Measurements from ENCODE around the gene BMP8B. TPM values are rescaled to one million over a fixed set of nuclear protein-coding genes. Genes with fewer than 3 reads are reported as not detected.

Gene BMP8B
- polyA plus RNA-seq, 1 of the 3 experiments (the other 2 are of a cell fraction): 0.07 TPM

DNA sequence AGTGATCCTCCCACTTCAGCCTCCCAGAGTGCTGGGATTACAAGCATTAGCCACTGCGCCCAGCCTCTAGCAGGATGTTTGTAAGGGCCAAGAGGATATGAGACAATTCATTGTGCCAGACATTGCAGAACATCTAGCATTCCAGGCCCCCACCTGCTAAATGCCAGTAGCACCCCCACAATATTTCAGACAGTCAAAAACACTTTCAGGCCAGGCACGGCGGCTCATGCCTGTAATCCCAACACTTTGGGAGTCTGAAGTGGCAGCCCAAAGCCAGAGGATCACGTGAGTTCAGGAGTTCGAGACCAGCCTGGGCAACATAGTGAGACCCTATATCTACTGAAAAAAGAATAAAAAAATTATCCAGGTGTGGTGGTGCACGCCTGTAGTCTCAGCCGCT, 37.1 kb downstream of the BMP8B start:
- 96% methylated on average over 7 of the region's 7 CpGs for WGBS (ENCODE audit: low lambda C conversion rate)
- no peak for TF ChIP-seq FOXJ3 (CRISPR knock-in tag; IDR thresholded peaks at IDR 0.05)
- TF ChIP-seq, protein P1, sequence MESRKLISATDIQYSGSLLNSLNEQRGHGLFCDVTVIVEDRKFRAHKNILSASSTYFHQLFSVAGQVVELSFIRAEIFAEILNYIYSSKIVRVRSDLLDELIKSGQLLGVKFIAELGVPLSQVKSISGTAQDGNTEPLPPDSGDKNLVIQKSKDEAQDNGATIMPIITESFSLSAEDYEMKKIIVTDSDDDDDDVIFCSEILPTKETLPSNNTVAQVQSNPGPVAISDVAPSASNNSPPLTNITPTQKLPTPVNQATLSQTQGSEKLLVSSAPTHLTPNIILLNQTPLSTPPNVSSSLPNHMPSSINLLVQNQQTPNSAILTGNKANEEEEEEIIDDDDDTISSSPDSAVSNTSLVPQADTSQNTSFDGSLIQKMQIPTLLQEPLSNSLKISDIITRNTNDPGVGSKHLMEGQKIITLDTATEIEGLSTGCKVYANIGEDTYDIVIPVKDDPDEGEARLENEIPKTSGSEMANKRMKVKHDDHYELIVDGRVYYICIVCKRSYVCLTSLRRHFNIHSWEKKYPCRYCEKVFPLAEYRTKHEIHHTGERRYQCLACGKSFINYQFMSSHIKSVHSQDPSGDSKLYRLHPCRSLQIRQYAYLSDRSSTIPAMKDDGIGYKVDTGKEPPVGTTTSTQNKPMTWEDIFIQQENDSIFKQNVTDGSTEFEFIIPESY (IDR thresholded peaks at IDR 0.05; ENCODE audit: borderline replicate concordance, low read depth): no peak
- no peak for TF ChIP-seq GATA2 (CRISPR knock-in tag; IDR thresholded peaks at IDR 0.05)
- no peak for TF ChIP-seq RFX5 (IDR thresholded peaks at IDR 0.05; ENCODE audit: low read length)
- TF ChIP-seq, protein P2, sequence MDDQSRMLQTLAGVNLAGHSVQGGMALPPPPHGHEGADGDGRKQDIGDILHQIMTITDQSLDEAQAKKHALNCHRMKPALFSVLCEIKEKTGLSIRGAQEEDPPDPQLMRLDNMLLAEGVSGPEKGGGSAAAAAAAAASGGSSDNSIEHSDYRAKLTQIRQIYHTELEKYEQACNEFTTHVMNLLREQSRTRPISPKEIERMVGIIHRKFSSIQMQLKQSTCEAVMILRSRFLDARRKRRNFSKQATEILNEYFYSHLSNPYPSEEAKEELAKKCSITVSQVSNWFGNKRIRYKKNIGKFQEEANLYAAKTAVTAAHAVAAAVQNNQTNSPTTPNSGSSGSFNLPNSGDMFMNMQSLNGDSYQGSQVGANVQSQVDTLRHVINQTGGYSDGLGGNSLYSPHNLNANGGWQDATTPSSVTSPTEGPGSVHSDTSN (IDR thresholded peaks at IDR 0.05): no peak
- TF ChIP-seq POLR2AphosphoS5 (IDR thresholded peaks at IDR 0.05; ENCODE audit: low read depth, low read length): no peak
- TF ChIP-seq SMC3 (IDR thresholded peaks at IDR 0.05; ENCODE audit: low read depth, low read length): no peak
- no peak for TF ChIP-seq TAF1 (IDR thresholded peaks at IDR 0.05; ENCODE audit: borderline replicate concordance, low read depth, low read length)
- TF ChIP-seq TEAD4 (IDR thresholded peaks at IDR 0.05; ENCODE audit: borderline replicate concordance, insufficient read depth): no peak
- no peak for TF ChIP-seq RXRA (IDR thresholded peaks at IDR 0.05; ENCODE audit: borderline replicate concordance, low read depth)
- TF ChIP-seq FOSL2 (IDR thresholded peaks at IDR 0.05; ENCODE audit: borderline replicate concordance, low read depth): no peak
- no peak for TF ChIP-seq TCF12 (IDR thresholded peaks at IDR 0.05)
- no peak for TF ChIP-seq FOXM1 (IDR thresholded peaks at IDR 0.05; ENCODE audit: low read depth)
- H3K36me3 ChIP-seq (replicated peaks in 1 of 2; ENCODE audit: control insufficient read depth in 1 of 2, insufficient read depth in 2 of 2, low read length in 1 of 2): peaks cover 38 to 77% of the 10 kb centered on the region in 2 experiments
- no peaks in the 10 kb centered on the region for H3K9me3 ChIP-seq
- H3K4me3 ChIP-seq (ENCODE audit: low read depth in 2 of 2, low read length in 1 of 2): no peak overlapping the region
- H3K27me3 ChIP-seq (ENCODE audit: insufficient read depth): no peaks in the 10 kb centered on the region
- no peaks in the 10 kb centered on the region for H3K79me2 ChIP-seq (ENCODE audit: insufficient read depth)
- H3K4me2 ChIP-seq: no peak overlapping the region
- CTCF ChIA-PET: interaction anchor here (0.7 kb wide), 1 partner anchor 13 kb away, joined by 3 read pairs; the partner anchor contains the start of gene PPIE
- POLR2A ChIA-PET: no interaction called here
- no peaks in the 10 kb centered on the region for H3K9me2 ChIP-seq
- no peak overlapping the region for H2AFZ ChIP-seq (ENCODE audit: low read depth)
- H3K9ac ChIP-seq: no peak overlapping the region
- H3F3A ChIP-seq (replicated peaks; ENCODE audit: insufficient read depth): peaks cover 2% of the 10 kb centered on the region
- H4K20me1 ChIP-seq (ENCODE audit: insufficient read depth): no peaks in the 10 kb centered on the region
- no peaks in the 10 kb centered on the region for H3K4me1 ChIP-seq (ENCODE audit: control insufficient read depth in 1 of 2, insufficient read depth in 2 of 2, low read depth in 1 of 2, low read length in 1 of 2)
- DNase-seq: no peak
- H3K27ac ChIP-seq (ENCODE audit: low read depth in 2 of 2, low read length in 1 of 2): no peak overlapping the region

DNA sequence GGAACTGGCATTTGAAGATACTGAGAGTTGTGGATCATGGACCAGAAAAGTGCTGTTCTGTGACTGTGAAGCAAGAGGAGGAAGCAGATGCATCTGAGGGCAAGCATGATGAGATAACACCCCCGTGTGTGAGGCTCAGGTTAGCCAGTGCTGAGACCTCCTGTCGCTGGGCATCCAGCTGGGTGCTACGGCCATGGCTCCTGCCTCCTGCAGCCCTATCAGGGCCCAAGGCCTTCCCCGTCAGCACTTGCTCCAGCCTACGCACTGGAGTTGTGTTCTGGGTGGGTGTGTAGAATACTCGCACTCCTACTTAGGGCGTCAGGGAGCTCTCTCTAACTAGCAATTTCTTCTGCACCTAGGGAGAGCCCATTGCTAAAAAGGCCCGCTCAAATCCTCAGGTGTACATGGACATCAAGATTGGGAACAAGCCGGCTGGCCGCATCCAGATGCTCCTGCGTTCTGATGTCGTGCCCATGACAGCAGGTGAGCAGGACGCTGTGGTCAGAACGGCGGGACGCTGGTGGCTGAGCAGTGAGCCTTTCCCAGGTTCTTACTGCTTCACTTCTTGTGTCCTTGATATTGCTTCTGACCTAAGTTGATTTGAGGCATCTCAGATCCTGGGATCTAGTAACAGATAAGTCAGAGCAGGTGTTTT, 43.5 kb downstream of the BMP8B start:
- POLR2A ChIA-PET: no interaction called here
- no peak for TF ChIP-seq GABPA (IDR thresholded peaks at IDR 0.05; ENCODE audit: low read depth)
- TF ChIP-seq SMC3 (IDR thresholded peaks at IDR 0.05; ENCODE audit: low read depth, low read length): no peak
- TF ChIP-seq SIN3A (IDR thresholded peaks at IDR 0.05; ENCODE audit: borderline replicate concordance, low read depth, low read length): no peak
- TF ChIP-seq TCF12 (IDR thresholded peaks at IDR 0.05): no peak
- no peak for TF ChIP-seq TEAD4 (IDR thresholded peaks at IDR 0.05; ENCODE audit: borderline replicate concordance, insufficient read depth)
- TF ChIP-seq CHD2 (IDR thresholded peaks at IDR 0.05; ENCODE audit: low read length, partially characterized antibody): no peak
- no peak for TF ChIP-seq TAF1 (IDR thresholded peaks at IDR 0.05; ENCODE audit: borderline replicate concordance, low read depth, low read length)
- TF ChIP-seq, protein P3, sequence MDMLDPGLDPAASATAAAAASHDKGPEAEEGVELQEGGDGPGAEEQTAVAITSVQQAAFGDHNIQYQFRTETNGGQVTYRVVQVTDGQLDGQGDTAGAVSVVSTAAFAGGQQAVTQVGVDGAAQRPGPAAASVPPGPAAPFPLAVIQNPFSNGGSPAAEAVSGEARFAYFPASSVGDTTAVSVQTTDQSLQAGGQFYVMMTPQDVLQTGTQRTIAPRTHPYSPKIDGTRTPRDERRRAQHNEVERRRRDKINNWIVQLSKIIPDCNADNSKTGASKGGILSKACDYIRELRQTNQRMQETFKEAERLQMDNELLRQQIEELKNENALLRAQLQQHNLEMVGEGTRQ (IDR thresholded peaks at IDR 0.05; ENCODE audit: borderline replicate concordance, low read depth, low read length): no peak
- H3K27me3 ChIP-seq (ENCODE audit: insufficient read depth): no peaks in the 10 kb centered on the region
- no peak overlapping the region for H3K4me3 ChIP-seq (ENCODE audit: low read depth in 2 of 2, low read length in 1 of 2)
- H3K9me2 ChIP-seq: no peaks in the 10 kb centered on the region
- CTCF ChIA-PET: no interaction called here
- DNase-seq: no peak
- H3K4me1 ChIP-seq (ENCODE audit: control insufficient read depth in 1 of 2, insufficient read depth in 2 of 2, low read depth in 1 of 2, low read length in 1 of 2): peaks cover 0 to 5% of the 10 kb centered on the region in 2 experiments; a peak in 2 of 4 replicates
- H3F3A ChIP-seq (replicated peaks; ENCODE audit: insufficient read depth): no peaks in the 10 kb centered on the region
- H4K20me1 ChIP-seq (ENCODE audit: insufficient read depth): no peaks in the 10 kb centered on the region
- no peak overlapping the region for H3K27ac ChIP-seq (ENCODE audit: low read depth in 2 of 2, low read length in 1 of 2)
- H3K79me2 ChIP-seq (ENCODE audit: insufficient read depth): peaks cover 10% of the 10 kb centered on the region; the same call in 1 of the 2 replicates
- over 99% methylated on average over 13 of the region's 16 CpGs for WGBS (ENCODE audit: low lambda C conversion rate)
- H3K9me3 ChIP-seq: no peaks in the 10 kb centered on the region
- H3K4me2 ChIP-seq: no peak overlapping the region
- H3K9ac ChIP-seq: no peak overlapping the region
- H2AFZ ChIP-seq (ENCODE audit: low read depth): no peak overlapping the region
- peaks cover 74 to 82% of the 10 kb centered on the region in 2 experiments for H3K36me3 ChIP-seq (replicated peaks in 1 of 2; ENCODE audit: control insufficient read depth in 1 of 2, insufficient read depth in 2 of 2, low read length in 1 of 2)
